ENCODE data around the gene TLX3.

TLX3 gene

DNA sequence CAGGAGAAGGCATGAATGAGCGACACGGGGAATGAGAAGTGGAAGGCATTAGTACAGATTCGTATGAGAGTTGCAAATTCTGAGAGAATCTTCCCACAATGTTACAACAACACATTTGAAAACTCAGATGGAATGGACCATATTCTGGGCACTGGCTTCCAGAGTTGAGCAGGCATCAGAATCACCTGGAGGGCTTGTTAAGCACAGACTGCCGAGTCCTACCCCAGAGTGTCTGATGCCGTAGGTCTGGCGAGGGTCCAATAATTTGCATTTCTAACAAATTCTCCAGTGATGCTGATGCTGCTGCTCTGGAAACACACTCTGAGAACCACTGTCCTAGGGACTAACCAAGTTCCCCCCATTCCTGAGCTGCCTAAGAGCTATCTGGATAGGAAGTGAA lies 2.9 kb upstream of the TLX3 start:
- H3K4me3 ChIP-seq (ENCODE audit: low read depth, low read length) = no peak overlapping the region
- TF ChIP-seq POLR2A (IDR thresholded peaks at IDR 0.05; ENCODE audit: extremely low read depth, insufficient read length) (no peak), MYC (IDR thresholded peaks at IDR 0.05; ENCODE audit: low read depth, low read length) (no peak)
- TF ChIP-seq, protein P1, sequence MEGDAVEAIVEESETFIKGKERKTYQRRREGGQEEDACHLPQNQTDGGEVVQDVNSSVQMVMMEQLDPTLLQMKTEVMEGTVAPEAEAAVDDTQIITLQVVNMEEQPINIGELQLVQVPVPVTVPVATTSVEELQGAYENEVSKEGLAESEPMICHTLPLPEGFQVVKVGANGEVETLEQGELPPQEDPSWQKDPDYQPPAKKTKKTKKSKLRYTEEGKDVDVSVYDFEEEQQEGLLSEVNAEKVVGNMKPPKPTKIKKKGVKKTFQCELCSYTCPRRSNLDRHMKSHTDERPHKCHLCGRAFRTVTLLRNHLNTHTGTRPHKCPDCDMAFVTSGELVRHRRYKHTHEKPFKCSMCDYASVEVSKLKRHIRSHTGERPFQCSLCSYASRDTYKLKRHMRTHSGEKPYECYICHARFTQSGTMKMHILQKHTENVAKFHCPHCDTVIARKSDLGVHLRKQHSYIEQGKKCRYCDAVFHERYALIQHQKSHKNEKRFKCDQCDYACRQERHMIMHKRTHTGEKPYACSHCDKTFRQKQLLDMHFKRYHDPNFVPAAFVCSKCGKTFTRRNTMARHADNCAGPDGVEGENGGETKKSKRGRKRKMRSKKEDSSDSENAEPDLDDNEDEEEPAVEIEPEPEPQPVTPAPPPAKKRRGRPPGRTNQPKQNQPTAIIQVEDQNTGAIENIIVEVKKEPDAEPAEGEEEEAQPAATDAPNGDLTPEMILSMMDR (IDR thresholded peaks at IDR 0.05; ENCODE audit: low read depth, low read length) = no peak
- TF ChIP-seq, protein P2, sequence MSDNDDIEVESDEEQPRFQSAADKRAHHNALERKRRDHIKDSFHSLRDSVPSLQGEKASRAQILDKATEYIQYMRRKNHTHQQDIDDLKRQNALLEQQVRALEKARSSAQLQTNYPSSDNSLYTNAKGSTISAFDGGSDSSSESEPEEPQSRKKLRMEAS (IDR thresholded peaks at IDR 0.05; ENCODE audit: low read depth, low read length) = no peak
- no peak for DNase-seq (ENCODE audit: low read depth)

DNA sequence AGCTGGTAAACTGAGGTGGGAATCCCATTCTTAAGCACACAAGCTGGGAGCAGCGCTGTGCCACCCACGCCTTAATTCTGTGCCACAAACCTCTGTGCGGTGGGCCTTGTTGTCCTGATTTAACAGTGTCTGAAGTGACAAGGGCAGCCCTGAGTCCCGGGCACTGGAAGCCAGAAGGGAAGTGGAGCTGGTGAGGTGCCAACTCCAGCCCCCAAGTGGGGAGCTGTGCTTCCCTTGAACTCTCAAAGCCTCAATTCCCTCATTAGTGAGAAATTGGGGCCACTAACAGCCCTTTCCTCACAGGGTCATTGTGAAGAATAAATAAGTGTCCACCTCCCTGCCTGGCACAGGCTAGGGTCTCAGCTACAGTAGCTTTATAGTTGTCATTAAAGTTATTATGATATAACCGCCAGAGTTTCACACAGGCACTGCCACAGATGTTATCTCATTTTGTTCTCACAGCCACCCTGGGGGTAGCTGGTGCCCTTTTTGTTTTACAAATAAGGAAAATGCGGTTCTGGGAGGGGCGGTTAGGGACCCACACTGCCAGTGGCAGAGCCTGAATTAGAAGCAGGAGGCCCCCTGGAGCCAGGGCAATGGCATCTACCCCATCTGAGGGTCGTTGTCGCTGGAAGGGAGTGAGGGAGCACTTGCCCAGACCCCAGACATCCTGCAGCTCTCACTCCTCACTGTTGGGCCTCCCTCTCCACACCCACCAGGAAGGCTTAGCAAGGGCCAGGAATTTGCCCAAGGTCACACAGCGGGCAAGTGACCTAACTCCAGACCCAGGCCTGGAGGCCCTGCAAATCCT lies 2.1 kb upstream of the TLX3 start:
- H3K4me3 ChIP-seq (ENCODE audit: low read depth, low read length) = no peak overlapping the region
- TF ChIP-seq, protein P1 (IDR thresholded peaks at IDR 0.05; ENCODE audit: low read depth, low read length) = no peak
- TF ChIP-seq POLR2A (IDR thresholded peaks at IDR 0.05; ENCODE audit: extremely low read depth, insufficient read length) = no peak
- TF ChIP-seq, protein P2 (IDR thresholded peaks at IDR 0.05; ENCODE audit: low read depth, low read length) = no peak
- TF ChIP-seq MYC (IDR thresholded peaks at IDR 0.05; ENCODE audit: low read depth, low read length) = no peak
- DNase-seq (ENCODE audit: low read depth) = no peak

DNA sequence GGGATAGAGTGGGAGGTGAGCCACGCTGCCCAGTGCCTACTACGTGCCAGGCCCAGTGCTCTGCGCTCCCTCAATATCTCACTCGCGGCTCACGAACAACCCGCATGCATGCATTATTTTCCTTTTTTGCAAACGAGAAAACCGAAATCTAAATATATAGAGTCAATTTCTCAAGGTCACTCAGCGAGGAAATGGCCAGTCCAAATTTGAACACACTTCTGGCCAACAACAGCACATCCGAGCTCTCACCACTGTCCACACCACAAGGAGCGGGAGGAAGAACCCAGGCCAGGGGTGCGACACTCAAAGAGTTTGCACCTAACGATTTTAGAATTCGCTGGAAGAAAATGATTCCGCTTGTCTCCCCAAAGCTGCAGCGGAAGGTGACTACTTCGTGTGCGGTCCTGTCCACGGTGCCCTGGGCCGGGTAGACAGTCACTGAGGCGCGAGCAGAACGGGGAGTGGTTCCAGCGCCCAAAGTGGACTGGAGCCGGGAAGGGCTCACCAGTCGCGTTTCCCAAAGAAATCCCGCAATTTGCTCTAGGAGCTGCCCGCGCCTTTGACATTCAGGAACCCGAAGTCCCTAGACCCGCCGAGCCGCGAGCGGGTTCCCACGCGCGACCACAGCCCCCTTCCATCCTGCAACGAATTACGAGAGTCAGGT lies 1.1 kb upstream of the TLX3 start:
- DNase-seq (ENCODE audit: low read depth) = no peak
- TF ChIP-seq, protein P1 (IDR thresholded peaks at IDR 0.05; ENCODE audit: low read depth, low read length) = no peak
- TF ChIP-seq MYC (IDR thresholded peaks at IDR 0.05; ENCODE audit: low read depth, low read length) (no peak), POLR2A (IDR thresholded peaks at IDR 0.05; ENCODE audit: extremely low read depth, insufficient read length) (no peak)
- TF ChIP-seq, protein P2 (IDR thresholded peaks at IDR 0.05; ENCODE audit: low read depth, low read length) = no peak
- no peak overlapping the region for H3K4me3 ChIP-seq (ENCODE audit: low read depth, low read length)

DNA sequence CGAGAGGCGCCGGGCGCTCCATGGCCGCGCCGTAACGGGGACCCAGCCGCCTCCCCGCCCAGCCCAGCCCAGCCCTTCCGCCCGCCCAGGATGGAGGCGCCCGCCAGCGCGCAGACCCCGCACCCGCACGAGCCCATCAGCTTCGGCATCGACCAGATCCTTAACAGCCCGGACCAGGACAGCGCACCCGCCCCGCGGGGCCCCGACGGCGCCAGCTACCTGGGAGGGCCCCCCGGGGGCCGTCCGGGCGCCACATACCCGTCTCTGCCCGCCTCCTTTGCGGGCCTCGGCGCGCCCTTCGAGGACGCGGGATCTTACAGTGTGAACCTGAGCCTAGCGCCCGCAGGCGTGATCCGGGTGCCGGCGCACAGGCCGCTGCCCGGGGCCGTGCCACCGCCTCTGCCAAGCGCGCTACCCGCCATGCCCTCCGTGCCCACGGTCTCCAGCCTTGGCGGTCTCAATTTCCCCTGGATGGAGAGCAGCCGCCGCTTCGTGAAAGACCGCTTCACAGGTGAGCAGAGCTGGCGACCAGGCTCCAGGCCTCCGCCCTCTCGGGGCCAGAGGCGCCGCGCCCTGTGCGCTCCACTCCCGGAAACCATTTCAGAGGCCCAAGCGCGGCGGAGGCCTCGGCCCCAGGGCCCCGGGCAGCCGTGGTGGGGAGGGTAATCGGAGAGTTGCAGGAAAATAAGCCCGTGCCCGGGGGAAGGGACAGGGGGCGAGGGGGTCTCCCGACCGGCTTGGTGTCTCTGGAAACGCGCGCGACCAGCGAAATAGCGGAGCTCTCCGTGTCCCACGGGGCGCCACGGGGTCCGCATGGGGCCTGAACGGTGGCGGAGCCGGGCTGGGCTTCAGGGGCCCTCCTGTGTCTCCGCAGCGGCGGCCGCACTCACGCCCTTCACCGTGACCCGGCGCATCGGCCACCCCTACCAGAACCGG lies 496 bp downstream of the TLX3 start:
- TF ChIP-seq POLR2A (IDR thresholded peaks at IDR 0.05; ENCODE audit: extremely low read depth, insufficient read length) (no peak), MYC (IDR thresholded peaks at IDR 0.05; ENCODE audit: low read depth, low read length) (no peak)
- TF ChIP-seq, protein P1 (IDR thresholded peaks at IDR 0.05; ENCODE audit: low read depth, low read length) = no peak
- TF ChIP-seq, protein P2 (IDR thresholded peaks at IDR 0.05; ENCODE audit: low read depth, low read length) = no peak
- no peak overlapping the region for H3K4me3 ChIP-seq (ENCODE audit: low read depth, low read length)
- DNase-seq (ENCODE audit: low read depth) = no peak

DNA sequence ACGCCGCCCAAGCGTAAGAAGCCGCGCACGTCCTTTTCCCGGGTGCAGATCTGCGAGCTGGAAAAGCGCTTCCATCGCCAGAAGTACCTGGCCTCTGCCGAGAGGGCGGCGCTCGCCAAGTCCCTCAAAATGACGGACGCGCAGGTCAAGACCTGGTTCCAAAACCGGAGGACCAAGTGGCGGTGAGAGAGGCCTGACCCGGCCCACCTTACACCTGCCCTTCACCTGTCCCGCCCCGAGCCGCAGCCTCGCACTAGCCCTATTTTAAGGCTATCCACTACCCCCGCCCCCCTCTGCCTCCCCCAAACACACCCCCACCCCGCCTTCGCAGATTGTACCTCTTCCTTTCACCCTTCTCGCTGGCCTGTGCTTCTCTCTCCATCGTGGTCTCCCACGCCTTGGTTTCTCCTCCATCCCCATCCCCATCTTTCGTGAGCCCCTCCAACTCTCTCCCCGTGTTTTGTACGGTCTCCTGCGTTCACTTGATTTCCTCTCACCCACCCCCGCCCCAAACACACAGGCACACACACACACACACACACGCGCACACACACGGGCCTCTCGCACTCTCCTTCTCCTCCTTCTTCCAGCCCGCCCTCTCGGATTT lies 1.3 kb downstream of the TLX3 start:
- H3K4me3 ChIP-seq (ENCODE audit: low read depth, low read length) = no peak overlapping the region
- TF ChIP-seq POLR2A (IDR thresholded peaks at IDR 0.05; ENCODE audit: extremely low read depth, insufficient read length) (no peak), MYC (IDR thresholded peaks at IDR 0.05; ENCODE audit: low read depth, low read length) (no peak)
- TF ChIP-seq, protein P2 (IDR thresholded peaks at IDR 0.05; ENCODE audit: low read depth, low read length) = no peak
- TF ChIP-seq, protein P1 (IDR thresholded peaks at IDR 0.05; ENCODE audit: low read depth, low read length) = no peak
- DNase-seq (ENCODE audit: low read depth) = no peak
